Erythroblast (primary cell): ENCODE results near the gene VAPA.

ENCODE experiments used
- DNase-seq, 2 experiments: peaks; one replicate each; lab custom pipeline; 2025; lab: John Stamatoyannopoulos, UW
- GATA1 ChIP-seq: IDR thresholded peaks from 2 replicates; pipeline ENCODE4 v1.6.1; 2011; ENCODE audit warnings: low read depth, mild to moderate bottlenecking, control low read depth, low read length, moderate library complexity
- POLR2A ChIP-seq: IDR thresholded peaks from 2 replicates; pipeline ENCODE4 v1.6.1; 2011; ENCODE audit warnings: mild to moderate bottlenecking, low read length

VAPA gene

GRCh38 chr18:9915291-9916076 is 1.7 kb downstream of the VAPA start:
- TF ChIP-seq POLR2A (peak; percentile 32), GATA1 (no peak)
- peak in 1 of 2 experiments; percentile 64 for DNase-seq

DNA sequence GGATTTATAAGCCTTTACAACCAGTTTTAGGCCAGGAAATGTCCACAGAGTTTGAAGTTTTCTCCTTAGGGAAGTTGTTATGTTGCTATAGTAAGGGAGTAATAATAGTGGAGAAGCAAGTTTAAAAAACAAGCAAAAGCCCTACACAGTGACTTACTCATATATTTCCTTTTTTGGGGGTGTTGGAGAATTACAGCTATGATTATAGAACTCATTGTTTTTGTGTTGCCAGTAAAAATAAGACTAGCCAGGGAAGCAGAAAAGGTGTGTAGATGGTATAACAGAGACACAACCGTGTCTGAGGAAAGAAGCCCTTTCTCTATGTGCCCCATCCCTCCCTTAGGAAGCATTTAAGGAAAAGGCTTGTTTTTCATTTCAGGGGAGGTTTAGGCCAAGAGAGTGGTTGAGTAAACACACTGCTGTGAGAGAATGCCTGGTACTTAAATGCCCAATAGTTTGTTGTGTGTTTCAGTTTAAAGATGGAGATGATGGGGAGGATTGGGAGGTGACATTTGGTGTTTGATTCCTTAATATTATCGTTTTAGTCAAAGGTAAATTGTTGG is 2.3 kb downstream of the VAPA start:
- TF ChIP-seq GATA1 (no peak), POLR2A (no peak)
- DNase-seq, result peak in 1 of 2 experiments; percentile 54

GRCh38 chr18:9916808-9917207 is 3.0 kb downstream of the VAPA start:
- DNase-seq, result no peak
- TF ChIP-seq GATA1, result no peak
- no peak for TF ChIP-seq POLR2A

DNA sequence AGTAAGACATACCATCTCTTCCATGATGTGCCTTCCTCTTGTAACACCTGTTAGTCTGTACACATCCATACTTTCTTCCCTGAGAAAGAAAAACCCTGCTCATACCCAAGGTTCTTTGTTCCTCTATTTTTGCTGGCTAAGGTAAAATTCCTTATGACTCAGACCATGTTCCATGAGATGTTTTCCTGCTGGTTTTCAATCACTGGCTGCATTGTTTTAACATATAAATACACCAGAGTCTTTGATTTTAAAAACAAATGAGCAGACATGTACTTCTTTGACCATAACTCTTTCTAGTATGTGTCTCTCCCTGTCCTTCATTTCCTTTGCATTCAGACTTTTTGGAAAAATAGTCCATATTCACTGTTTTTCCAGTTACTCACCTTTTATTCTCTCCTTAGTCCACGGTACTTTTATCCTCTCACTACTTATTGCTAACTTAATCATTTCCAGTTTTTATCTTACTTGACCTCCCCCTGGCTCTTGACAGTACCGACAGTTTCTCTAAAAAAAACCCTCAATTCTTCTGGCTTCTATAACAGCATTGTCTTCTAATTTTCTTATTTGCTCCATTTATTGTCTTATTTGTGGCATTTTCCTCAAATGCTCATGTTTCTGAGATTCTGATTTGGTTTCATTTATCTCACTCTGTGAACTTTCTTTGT is 4.3 kb downstream of the VAPA start:
- TF ChIP-seq POLR2A, result no peak
- no peak for TF ChIP-seq GATA1
- DNase-seq, result no peak

- no peak for DNase-seq
- TF ChIP-seq POLR2A (no peak), GATA1 (no peak)
Observed at GRCh38 chr18:9919564-9920232, 5.9 kb downstream of the VAPA start.

DNA sequence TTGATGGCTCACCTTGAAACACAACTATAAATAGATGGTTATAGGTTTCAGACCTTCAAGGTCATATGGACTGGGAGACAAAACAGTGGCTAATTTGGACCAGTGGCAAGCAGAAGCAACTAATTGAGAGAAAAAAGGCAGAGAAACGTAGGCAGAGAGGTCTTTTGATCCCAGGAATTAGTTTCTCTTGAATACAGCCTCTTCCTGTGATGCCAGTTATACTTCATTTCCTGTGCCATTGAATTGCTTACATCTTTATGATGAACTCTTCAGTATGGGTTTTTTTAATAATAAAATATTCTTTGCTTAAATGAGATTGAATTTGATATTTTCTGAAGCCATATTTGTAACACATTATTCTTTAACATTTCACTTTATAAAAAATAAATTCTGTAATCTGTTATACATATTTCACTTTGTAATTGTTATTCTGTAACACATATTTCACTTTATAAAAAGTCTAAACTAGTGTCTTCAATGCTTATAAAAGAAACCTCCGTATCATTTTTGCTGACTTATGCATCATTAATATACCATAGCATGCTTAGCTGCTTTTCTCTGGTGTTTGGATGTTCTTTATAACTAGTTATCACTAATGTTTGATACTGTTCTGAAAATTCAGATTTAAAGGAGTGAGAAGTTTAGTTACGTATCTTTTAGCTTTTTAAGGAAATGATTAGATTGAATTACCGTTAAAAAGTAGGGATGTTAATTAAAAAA is 8.9 kb downstream of the VAPA start:
- no peak for DNase-seq
- TF ChIP-seq GATA1 (no peak), POLR2A (no peak)

- DNase-seq, result no peak
- no peak for TF ChIP-seq POLR2A
- no peak for TF ChIP-seq GATA1
Observed at GRCh38 chr18:9924371-9924943, 10.6 kb downstream of the VAPA start.

- no peak for DNase-seq
Observed at GRCh38 chr18:9925369-9925768, 11.6 kb downstream of the VAPA start.

GRCh38 chr18:9925795-9926194 is 12.0 kb downstream of the VAPA start:
- no peak for TF ChIP-seq POLR2A
- no peak for TF ChIP-seq GATA1

More at GRCh38 chr18:9925369-9925768, 11.6 kb downstream of the VAPA start:
- TF ChIP-seq POLR2A (no peak), GATA1 (no peak)

GRCh38 chr18:9926223-9926894 is 12.5 kb downstream of the VAPA start:
- TF ChIP-seq POLR2A, result no peak
- TF ChIP-seq GATA1, result no peak
- peak; percentile 44 to 47 for DNase-seq

More at GRCh38 chr18:9925795-9926194, 12.0 kb downstream of the VAPA start:
- DNase-seq, result no peak

DNA sequence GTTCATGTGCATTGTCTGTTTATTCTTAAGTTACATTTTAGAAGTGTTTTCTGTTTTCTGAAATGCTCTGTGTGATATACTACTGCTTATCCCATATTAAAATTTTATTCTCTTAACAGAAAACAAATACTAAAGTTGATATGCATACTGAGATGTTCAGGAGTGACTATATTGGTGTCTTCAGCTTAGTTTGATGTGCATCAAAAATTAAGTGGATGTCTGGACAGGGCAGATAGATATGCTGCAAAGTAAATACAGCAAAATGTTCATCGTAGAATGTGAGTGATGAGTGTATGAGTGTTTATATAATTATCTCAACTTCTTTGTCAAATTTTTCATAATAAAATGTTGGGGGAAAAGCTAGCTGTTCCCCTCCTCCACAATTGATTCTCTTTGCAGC is 13.2 kb downstream of the VAPA start:
- DNase-seq, result peak in 1 of 2 experiments; percentile 33
- TF ChIP-seq GATA1, result no peak
- TF ChIP-seq POLR2A, result no peak

- DNase-seq, result no peak
- TF ChIP-seq POLR2A (no peak), GATA1 (no peak)
Observed at GRCh38 chr18:9927392-9928063, 13.7 kb downstream of the VAPA start.
